Colonic mucosa (tissue), 4 donors: ENCODE measurements around the gene TBX5. TPM values are rescaled to one million over a fixed set of nuclear protein-coding genes. Genes with fewer than 3 reads are reported as not detected.

ENCODE experiments used
- DNase-seq: peaks from one replicate; pipeline ENCODE4 v3.0.0-alpha.2; 2020
- H3K27ac ChIP-seq: fragments of 200-600 bp; one replicate; pipeline ENCODE4 v1.8.0; 2021
- H3K27me3 ChIP-seq: fragments of 200-600 bp; one replicate; pipeline ENCODE4 v1.8.0; 2021
- H3K36me3 ChIP-seq: fragments of 200-600 bp; one replicate; pipeline ENCODE4 v1.8.0; 2021
- H3K4me1 ChIP-seq: fragments of 200-600 bp; one replicate; pipeline ENCODE4 v1.8.0; 2021; ENCODE audit warnings: mild to moderate bottlenecking
- H3K4me3 ChIP-seq: fragments of 200-600 bp; one replicate; pipeline ENCODE4 v1.8.0; 2021
- H3K9ac ChIP-seq, 2 donors: one replicate each; pipeline ENCODE4 v1.7.0; 2013; ENCODE audit warnings: control low read depth in 2 of 2, low read depth in 2 of 2, low read length in 2 of 2
- H3K9me3 ChIP-seq: fragments of 200-600 bp; one replicate; pipeline ENCODE4 v1.8.0; 2021
- intact Hi-C: fragments of 100-400 bp; cut with DNase I; formaldehyde crosslinking; loops from one replicate; pipeline ENCODE4 v1.14.1; 2022
- total RNA-seq, 2 donors: library from RNA; stranded (reverse); fragmentation: NEBNext Ultra II Directional in 1 of 2; extraction: Animal tissue kit (Norgen Biotek cat#: 25700) in 1 of 2; gene quantifications; one replicate each; pipeline ENCODE4 v1.2.1, GENCODE V29; 2021
- TF ChIP-seq, protein P1 (sequence below): fragments of 200-600 bp; IDR thresholded peaks from one replicate; pipeline ENCODE4 v1.8.0; 2022; ENCODE audit warnings: antibody characterized with exemption, mild to moderate bottlenecking
- donor health status: healthy.
- donor health status: DM: no; HTN: no; CAD: no.
- donor health status: DM: no; HTN: no; CAD: no.

The TBX5 gene
- total RNA-seq, 2 donors from 2014 or later: not detected

DNA sequence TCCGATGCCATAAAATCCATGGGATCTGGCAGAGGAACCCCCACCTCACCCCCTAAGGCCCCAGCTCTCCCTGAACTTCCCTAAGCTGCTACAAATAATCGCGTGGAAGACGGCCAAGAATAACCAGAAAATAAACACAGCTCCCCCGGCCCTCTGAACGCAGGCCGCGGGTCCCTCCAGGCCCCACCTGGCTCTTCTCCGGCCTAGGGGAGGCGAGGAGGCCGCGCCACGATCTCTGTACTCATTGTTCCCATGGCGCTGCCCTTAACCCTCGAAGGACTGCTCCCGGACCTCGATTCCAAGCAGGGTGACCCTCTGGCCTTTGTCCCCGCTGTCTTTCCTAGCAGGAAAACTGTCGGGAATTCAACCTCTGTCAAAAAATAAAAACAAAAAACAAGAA is 33.9 kb upstream of the TBX5 start:
- TF ChIP-seq, protein P1, sequence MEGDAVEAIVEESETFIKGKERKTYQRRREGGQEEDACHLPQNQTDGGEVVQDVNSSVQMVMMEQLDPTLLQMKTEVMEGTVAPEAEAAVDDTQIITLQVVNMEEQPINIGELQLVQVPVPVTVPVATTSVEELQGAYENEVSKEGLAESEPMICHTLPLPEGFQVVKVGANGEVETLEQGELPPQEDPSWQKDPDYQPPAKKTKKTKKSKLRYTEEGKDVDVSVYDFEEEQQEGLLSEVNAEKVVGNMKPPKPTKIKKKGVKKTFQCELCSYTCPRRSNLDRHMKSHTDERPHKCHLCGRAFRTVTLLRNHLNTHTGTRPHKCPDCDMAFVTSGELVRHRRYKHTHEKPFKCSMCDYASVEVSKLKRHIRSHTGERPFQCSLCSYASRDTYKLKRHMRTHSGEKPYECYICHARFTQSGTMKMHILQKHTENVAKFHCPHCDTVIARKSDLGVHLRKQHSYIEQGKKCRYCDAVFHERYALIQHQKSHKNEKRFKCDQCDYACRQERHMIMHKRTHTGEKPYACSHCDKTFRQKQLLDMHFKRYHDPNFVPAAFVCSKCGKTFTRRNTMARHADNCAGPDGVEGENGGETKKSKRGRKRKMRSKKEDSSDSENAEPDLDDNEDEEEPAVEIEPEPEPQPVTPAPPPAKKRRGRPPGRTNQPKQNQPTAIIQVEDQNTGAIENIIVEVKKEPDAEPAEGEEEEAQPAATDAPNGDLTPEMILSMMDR: no peak
- intact Hi-C loops: no loop called here
- DNase-seq: no peak
- no peaks in the 10 kb centered on the region for H3K4me1 ChIP-seq
- H3K9ac ChIP-seq: no peak overlapping the region
- peaks cover 44% of the 10 kb centered on the region for H3K27me3 ChIP-seq
- no peaks in the 10 kb centered on the region for H3K36me3 ChIP-seq
- H3K4me3 ChIP-seq: no peak overlapping the region
- H3K27ac ChIP-seq: no peak overlapping the region
- H3K9me3 ChIP-seq: no peaks in the 10 kb centered on the region

DNA sequence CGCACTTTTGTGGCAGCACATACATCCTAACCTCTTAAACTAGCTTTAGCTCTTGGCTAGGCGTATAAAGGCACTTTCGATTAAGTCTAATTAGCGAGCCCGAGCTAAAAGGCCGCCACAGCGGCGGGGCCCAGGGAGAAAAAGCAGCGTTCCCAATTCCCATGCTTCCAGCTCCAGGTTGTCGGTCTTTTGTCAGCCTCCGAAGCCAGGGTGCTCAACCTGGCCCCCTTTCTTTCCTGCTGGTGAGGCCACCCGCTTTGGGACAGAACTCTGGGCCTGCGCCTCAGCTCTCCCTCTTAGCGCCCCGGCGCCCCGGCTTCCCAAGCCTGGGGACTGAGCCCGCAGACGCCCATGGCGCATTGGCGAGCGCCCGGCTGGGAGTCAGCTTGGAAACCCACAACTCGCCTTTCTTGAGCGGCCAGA is 33.3 kb upstream of the TBX5 start:
- no peaks in the 10 kb centered on the region for H3K9me3 ChIP-seq
- TF ChIP-seq, protein P1: no peak
- H3K36me3 ChIP-seq: no peaks in the 10 kb centered on the region
- no peak for DNase-seq
- H3K9ac ChIP-seq: no peak overlapping the region
- no peak overlapping the region for H3K27ac ChIP-seq
- H3K27me3 ChIP-seq: peaks cover 39% of the 10 kb centered on the region
- no peak overlapping the region for H3K4me3 ChIP-seq
- H3K4me1 ChIP-seq: no peaks in the 10 kb centered on the region
- intact Hi-C loops: no loop called here

DNA sequence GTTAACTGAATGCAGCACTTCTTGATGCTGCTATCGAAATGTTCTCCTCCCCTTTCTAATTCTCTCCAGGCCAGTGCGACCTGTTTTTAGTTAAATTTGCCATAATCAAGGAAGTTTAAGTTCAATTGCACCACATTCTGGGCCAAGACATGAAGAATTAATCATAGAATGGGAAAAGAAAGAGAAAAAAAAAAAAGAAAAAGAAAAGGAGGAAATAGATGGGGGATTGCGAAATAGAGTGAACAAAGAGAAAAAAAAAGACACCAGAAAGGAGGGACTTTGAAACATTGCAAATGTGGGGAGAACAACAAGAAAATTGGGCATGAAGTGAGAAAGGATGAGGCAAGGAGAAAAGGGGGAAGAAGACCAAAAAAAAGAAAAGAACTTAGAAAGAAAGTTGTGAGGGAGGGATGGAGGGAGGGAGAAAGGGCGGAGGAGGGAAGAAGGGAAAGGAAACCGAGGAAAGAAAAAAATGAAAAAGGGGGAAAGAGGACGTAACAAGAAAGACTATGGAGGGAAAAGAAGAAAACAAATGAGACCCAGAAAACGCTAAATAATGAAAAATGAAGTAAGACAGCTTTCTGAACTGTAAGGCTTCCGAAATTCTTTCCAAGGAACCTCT is 32.8 kb upstream of the TBX5 start:
- H3K27me3 ChIP-seq: peaks cover 34% of the 10 kb centered on the region

DNA sequence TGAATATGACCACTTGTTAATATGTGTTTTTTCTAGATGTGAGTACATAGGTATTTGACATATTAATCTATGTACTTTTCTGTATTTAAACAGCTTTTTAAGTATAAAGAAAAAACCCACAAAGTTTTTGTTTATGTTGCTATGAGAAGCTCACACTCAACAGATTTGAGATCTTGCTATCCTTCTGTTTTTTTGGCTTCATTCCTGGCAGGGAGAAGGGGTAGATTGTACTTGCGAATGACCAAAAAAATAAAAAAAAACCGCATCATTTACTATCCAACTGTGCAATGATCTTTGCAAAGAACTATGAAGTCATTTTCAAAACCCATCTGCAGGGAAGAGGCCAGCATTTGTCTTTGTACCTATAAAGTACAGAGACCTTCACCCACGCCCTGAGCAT is 28.4 kb upstream of the TBX5 start:
- no peaks in the 10 kb centered on the region for H3K4me1 ChIP-seq
- TF ChIP-seq, protein P1: no peak
- no peaks in the 10 kb centered on the region for H3K9me3 ChIP-seq
- H3K27me3 ChIP-seq: peaks cover 16% of the 10 kb centered on the region
- no peak overlapping the region for H3K9ac ChIP-seq
- intact Hi-C loops: no loop called here
- DNase-seq: no peak
- H3K36me3 ChIP-seq: no peaks in the 10 kb centered on the region
- H3K4me3 ChIP-seq: no peak overlapping the region
- no peak overlapping the region for H3K27ac ChIP-seq

More for the DNA sequence above, 32.8 kb upstream of the TBX5 start:
- DNase-seq: no peak
- intact Hi-C loops: no loop called here
- Histone ChIP-seq H3K4me1 (no peaks in the 10 kb centered on the region), H3K36me3 (no peaks in the 10 kb centered on the region), H3K4me3 (no peak overlapping the region), H3K9me3 (no peaks in the 10 kb centered on the region), H3K9ac (no peak overlapping the region), H3K27ac (no peak overlapping the region)
- TF ChIP-seq, protein P1: no peak

DNA sequence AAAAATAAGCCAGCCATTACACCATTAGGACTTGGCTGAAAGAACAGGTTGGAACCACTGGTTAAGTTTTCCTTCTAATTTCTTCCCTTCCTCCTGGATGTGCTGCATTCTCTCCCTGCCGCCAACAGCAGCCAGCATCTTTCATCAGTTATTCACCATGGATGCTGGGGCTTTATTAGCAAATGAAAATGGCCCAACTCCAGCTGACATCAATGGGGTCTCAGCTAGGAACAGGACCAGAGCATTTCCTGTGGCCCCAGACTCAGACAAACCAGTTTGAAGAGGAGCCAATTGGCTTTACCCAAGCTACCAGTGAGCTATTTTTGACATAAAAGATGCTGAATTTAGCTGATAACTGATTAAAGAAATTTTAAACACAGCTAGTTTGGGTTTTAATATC is 26.0 kb upstream of the TBX5 start:
- Histone ChIP-seq H3K36me3 (no peaks in the 10 kb centered on the region), H3K9me3 (no peaks in the 10 kb centered on the region), H3K4me1 (no peaks in the 10 kb centered on the region), H3K27me3 (peaks cover 4% of the 10 kb centered on the region), H3K9ac (no peak overlapping the region), H3K27ac (no peak overlapping the region), H3K4me3 (no peak overlapping the region)
- no peak for DNase-seq
- TF ChIP-seq, protein P1: no peak
- intact Hi-C loops: no loop called here
